ENCODE measurements around the gene PCYT1A.
A peak's percentile ranks its signal among the peaks of the same experiment; 100 is the strongest.
"Not testable (repeated sequence)": the region's sequence is repeated elsewhere in the genome, so short reads cannot be mapped to it uniquely, and the experiment has no call there.

Gene PCYT1A

DNA sequence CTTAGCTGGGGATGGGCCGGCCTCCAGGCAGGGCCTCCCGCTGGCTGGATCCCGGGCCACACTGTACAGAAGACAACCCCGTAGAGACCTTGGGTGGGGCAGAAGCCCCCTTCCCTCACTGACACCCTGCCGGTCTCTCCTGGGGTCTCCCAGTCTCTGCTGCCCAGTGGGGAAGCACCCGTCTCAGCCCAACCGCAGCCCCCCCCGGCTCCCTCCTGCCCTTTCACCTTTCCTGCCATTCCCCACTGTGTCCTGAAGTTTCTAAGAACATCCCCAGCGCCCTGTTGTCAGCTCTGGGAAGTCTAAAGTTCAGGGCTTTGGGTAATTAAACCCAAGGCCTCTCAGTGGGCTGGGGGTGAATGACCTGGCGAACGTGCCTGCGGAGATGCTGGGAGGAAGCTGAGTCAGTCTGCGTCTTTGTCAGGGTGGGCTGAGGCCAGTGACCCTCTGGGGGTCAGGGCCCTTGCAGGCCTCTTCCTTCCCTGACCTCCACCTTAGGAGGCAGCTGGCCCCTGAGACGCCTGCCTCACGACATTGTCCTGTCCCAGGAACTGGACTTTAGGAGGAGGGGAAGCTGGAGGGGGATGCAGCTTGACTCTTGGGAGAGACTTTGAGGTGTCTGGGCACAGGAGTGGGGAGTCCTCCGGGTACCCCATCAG lies 72.6 kb downstream of the PCYT1A start:
- DNase-seq (ENCODE audit: low read depth): no peak

DNA sequence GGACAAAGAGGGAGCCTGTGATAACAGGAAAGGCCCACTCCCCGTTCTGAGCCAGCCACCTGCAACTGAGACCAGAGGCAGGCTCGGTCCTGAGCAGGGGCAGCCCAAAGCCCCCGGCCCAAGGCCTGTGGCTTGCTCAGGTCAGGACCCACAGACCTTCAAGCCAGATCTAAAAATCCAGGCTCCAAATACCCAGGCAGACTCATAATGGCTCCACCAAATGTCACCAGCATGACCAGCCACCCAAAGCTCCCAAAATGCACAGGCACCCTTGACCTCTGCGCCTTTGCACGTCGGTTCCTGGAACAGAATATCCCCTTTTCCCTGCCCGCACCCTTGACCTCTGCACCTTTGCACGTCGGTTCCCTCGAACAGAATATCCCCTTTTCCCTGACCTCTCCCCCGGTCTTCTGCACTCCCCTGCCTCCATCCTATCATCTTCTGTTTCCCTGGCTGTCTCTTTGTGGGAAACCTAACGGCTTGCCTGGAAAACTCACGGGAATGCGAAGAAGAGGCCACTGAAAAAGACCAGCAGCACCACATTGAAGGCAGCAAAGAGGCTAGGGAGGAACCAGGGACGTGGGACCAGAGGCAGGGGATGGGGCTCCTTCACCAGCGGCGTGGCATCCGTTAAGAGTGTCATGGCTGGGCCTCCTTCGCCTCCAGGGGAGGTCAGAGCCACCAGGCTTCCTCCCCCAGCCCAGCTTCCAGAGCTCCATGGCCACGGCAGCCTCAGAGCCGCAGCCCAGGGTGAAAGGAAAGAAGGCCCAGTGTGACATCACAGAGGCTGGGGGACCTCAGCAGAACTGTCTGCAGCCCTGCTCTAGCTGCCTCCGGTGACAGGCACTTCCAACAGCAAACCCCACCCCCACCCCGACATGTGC lies 76.6 kb downstream of the PCYT1A start, which contains the start of gene ZDHHC19:
Gene ZDHHC19, minus strand, starts transcription at position 728 of the 884 bp plus-strand sequence. Its CDS starts 85 bp downstream, at position 643.
- DNase-seq (ENCODE audit: low read depth): no peak

DNA sequence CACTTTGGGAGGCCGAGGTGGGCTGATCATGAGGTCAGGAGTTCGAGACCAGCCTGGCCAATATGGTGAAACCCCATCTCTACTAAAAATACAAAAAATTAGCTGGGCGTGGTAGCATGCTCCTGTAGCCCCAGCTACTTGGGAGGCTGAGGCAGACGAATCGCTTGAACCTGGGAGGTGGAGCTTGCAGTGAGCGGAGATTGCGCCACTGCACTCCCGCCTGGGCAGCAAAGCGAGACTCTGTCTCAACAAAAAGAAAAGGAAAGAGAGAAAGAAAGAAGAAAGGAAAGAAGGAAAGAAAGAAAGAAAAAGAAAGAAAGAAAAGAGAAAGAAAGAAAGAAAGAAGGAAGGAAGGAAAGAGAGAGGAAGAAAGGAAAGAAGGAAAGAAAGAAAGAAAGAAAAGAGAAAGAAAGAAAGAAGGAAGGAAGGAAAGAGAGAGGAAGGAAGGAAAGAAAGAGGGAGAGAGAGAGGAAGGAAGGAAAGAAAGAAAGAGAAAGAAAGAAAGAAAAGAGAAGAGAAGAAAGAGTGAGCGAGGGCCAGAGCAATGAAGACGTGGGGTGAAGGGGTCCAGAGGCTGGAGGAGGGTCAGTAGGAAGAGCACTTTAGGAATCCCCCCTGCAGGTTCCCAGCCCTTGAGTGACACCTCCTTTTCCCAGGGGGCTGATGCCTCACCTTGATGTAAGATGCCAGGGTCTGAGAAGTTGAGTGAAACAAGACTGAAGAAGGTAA lies 77.4 kb downstream of the PCYT1A start:
- DNase-seq (ENCODE audit: low read depth): not testable (repeated sequence)

DNA sequence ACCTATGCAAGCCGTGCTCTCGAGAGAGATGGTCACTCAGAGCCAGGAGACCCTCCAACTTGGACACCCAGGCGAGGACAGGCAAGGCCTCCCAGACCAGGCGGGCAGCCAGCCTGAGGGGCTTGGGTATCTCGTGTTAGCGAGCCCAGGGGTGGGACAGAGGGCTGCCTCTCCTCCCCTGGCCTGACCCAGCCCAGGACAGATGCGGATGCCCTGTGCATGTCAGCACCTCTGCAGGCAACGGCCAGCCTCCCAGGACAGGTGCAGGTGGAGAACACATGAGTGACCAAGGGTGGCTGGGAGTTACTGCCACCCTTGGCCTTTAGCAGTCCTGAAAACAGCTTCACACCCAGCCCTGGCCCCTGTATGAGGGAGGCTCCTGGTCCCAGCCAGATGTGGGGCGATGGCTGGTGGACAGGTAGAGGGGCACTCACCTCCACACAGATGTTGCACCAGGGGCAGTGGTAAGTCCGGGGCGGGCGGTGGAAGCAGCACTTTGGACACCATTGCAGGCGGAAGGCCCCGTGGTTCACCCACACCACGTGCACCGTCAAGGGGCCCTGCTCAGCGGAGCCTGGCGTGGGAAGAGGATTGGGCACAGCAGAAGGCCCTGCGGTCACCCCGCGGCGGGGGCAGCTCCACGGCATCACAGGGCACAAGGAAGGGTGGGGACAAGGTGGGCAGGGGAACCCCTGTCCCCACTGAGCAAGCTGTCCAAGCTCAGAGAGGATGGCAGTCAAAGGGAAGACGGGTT lies 78.4 kb downstream of the PCYT1A start:
- no peak for DNase-seq (ENCODE audit: low read depth)

DNA sequence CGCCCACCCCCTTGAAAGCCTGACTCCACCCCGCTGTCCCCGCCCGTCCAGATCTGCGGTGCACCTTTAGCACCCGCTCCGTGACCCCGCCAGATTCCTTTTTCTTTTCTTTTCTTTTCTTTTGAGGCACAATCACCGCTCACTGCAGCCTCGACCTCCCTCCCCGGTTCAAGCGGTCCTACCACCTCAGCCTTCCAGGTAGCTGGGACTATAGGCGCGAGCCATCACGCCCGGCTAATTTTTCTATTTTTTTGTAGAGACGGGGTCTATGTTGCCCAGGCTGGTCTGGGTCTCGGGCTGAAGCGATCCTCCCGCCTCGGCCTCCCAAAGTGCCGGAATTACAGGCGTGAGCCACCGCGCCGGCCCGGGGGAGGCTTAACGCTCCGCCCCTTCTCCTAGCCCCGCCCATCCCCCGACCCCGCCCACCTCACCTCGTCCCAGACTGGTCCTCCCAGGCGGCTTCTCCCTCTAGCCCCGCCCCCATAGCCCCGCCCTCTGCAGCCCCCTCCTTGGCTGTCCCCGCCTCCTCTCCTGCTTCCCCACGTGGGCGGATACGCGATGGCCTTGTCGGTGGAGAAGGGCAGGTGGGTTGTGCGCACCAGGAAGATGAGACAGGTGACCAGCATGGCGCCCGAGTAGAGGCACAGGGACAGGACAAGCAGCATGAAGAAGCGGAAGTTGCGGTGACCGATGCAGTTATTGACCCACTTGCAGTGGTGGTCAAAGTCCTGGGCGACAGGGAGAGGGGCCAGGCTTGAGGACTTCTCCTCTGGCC lies 79.5 kb downstream of the PCYT1A start:
- no peak for DNase-seq (ENCODE audit: low read depth)

DNA sequence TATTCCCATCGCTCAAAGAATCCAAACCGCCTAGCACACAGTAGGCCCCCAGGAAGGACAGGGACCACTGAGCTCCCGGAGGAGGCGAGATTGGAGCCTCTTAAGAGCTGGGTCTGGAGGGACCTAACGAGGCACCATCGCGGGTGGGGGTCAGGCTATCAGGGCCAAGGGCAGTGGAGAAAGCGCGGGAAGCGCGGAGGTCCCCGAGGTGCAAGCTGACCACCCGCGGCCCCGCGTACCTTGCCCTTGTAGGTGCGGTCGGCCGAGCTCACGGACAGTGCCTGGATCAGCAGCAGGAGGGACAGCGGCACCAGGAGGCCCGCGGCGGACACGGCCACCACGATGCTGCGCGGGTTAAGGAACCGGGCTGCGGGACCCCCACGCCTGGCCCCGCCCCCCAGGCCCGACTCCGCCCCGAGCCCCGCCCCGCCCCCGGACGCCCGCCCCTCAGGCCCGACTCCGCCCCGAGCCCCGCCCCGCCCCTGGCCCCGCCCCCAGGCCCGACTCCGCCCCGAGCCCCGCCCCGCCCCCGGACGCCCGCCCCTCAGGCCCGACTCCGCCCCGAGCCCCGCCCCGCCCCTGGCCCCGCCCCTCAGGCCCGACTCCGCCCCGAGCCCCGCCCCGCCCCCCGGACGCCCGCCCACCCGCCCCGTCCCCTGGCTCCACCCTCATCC lies 80.2 kb downstream of the PCYT1A start:
- no peak for DNase-seq (ENCODE audit: low read depth)

DNA sequence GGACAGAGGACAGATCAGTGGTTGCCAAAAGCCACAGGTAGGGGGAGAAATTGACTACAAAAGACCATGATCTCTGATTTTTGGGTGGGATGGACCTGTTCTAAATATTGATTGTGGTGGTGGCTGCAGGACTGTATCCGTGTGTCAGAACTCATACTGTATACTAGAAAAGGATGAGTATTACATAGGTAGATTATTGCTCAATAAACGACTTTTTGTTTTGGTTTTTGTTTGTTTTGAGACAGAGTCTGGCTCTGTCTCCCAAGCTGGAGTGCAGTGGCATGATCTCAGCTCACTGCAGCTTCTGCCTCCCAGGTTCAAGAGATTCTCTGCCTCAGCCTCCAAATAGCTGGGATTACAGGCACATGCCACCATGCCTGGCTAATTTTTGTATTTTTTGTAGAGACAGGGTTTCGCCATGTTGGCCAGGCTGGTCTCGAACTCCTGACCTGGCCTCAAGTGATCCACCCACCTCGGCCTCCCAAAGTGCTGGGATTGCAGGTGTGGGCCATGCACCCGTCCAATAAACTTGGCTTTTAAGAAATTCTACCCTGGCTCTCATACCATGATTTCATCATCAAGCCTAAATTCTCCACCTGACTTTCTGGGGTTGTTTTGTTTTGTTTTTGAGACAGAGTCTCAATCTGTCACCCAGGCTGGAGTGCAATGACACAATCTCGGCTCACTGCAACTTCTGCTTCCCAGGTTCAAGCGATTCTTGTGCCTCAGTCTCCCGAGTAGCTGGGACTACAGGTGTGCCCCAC lies 81.9 kb downstream of the PCYT1A start:
- not testable (repeated sequence) for DNase-seq (ENCODE audit: low read depth)

DNA sequence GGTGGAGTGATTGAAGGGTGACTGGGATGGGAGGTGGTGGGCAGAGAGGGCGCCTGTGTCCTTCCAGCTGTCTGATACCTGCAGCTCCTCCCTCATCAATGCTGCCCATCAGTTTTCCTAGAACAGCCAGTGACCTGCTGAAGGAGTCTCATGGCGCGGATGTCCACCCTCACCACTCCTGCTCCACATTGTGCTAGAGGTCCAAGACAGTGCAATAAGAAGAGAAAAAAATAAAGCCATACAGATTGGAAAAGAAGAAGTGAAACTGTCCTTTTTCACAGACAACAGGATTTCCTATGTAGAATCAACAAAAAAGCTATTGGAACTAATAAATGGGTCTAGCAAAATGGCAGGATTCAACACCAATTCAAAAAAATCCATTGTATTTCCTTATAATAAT lies 83.7 kb downstream of the PCYT1A start:
- DNase-seq (ENCODE audit: low read depth): no peak

DNA sequence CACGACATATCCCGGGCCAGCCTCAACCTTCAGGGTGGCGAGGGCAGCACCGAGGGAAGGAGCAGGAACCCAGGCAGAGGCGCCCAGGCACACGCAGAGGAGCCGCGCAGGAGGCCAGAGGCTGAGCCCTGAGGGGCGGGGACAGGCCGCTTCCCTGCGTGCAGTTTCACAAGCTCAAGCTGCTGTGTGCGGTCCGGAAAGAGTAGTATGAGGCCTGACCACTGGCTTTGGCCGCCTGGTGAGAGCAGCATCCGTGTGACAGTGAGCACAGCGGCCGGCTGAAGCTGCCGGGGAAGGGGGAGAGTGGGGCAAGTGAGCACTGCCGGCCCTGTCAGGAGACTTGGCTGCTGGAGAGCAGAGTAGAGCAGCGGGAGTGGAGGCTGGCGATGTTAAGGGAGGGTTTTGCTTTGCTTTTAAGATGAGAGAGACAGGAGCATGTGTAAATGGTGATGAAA lies 85.0 kb downstream of the PCYT1A start:
- DNase-seq (ENCODE audit: low read depth): peak; percentile 46

DNA sequence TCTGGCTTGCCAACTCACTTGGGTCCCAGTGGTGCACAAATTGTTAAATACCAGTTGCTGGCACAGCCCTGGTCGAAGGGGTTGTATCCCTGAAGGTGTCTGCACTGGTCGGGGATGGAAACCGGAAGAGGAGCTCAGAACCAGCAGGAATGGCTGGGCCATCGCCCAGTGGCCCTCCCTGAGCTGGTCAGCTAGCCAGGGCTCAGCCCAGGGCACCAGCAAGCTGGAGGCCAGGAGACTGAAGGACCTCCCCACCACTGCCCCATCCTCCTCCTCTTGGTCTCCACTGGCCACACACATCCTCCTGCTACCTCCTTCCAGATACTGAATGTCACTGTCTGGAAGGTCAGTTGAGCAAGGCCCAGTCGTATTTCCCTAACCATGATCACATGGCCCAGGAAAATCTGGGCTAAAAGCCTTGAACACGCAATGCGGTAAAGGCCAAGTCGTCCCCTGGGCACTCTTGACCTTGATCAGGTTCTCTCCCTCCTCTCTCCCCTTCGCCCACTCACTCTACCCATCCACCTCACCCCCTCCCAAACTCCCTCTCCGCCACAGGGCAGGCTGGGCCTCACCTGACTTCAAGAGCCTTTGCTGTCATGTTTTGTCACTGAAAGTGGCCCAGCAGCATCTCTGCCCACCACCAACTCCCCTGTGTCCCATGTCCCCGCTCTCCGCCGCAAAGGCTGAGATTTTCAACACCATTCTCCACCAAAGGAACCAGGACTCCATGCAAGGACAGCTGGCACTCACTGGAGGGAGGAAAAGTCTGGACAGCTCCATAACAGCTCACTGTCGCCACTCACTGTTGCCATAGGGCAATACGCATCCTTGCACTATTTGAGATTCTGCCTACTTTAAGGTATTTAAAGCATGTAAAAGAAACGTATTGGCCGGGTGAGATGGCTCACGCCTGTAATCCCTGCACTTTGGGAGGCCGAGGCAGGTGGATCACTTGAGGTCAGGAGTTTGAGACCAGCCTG lies 88.5 kb downstream of the PCYT1A start:
- DNase-seq (ENCODE audit: low read depth): no peak

DNA sequence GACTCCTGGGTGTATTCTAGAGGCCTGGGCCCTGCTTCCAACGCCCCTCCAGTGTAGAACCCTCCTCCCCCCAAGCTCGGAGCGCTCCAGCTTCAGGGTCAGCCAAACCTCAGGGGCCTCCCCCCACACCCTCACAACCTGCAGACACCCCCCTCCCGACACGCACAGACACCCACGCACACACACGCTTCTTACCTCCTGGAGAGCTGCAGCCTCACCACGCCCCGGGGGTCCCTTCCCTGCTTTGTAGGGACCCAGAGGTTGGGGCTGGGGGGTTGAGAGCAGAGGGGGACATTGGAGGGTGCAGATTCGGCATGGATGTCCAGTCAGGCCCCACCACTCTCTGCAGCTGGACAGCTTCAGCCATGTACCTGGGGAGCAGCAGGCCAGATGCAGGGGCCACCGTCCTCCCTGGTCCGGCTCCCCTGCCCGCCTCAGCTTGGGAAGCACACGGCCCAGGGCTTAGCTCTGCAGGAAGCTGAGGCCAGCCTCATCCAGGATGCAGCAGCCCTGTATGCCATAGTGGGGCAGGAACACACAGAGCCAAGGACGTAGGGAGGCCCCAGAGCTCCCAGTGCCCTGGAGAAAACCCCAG lies 89.3 kb downstream of the PCYT1A start:
- no peak for DNase-seq (ENCODE audit: low read depth)

DNA sequence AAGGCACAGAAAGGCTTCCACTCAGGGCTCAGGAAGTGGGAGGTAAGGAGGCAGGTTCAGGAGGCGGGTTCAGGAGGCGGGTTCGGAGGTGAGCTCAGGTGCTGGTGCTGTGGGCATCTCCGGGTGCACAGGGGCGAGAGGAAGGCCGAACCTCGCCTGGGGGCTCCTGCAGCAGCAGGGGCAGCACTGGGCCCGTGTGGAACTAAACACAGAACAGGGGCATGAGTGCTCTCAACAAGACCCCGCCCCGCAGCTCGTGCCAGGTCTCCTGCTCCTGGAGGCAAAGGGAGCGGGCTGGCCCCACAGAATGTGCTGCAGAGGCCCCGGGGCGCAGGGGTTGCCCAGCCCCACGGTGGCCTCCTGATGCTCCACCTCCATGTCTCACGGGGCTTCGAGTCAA lies 90.0 kb downstream of the PCYT1A start:
- no peak for DNase-seq (ENCODE audit: low read depth)

DNA sequence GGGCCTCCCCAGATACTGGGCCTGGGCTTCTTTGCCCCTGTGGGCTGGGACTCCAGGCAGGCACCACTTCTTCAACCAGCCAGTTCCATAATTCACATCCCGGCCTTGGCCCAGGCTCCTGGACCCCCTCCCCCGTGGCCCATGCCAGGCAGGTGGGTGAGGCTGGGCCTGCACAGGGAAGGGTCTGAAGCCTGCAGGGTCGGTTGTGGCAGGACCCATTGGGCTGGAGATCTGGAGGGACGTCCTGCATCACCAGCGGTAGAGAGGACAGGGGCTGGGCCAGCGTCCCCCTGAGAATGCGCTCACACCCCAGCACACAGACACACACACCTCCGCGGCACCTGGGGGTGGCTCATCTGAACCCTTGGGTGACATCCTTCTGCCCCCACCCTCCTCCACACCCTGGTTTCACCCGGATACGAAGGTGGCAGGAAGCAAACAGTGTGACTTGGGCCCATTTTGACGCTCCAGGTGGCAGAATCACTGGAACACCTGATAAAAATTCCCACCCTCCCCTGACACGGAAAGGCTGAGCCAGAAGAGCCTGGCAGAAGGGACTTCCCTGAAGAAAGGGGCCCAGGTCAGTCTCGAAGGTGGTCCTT lies 91.8 kb downstream of the PCYT1A start:
- DNase-seq (ENCODE audit: low read depth): no peak

DNA sequence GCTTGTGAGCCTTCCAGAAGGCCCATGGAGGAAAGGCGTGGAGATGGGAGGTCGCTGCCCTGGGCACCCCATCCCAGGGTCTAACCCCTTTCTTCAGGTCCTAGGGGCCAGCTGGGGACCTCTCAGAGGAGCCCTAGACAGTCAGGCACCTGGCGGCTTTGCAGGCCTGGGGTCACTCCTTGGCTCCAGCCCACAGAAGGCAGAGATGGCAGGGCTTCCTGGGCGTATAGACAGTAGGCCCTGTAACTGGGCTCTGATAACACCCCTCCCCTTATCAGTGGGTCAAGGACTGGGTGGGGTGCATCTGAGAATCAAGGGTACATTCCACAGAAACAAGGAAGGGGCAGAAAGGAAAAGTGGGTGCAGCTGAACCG lies 93.0 kb downstream of the PCYT1A start:
- DNase-seq (ENCODE audit: low read depth): no peak

DNA sequence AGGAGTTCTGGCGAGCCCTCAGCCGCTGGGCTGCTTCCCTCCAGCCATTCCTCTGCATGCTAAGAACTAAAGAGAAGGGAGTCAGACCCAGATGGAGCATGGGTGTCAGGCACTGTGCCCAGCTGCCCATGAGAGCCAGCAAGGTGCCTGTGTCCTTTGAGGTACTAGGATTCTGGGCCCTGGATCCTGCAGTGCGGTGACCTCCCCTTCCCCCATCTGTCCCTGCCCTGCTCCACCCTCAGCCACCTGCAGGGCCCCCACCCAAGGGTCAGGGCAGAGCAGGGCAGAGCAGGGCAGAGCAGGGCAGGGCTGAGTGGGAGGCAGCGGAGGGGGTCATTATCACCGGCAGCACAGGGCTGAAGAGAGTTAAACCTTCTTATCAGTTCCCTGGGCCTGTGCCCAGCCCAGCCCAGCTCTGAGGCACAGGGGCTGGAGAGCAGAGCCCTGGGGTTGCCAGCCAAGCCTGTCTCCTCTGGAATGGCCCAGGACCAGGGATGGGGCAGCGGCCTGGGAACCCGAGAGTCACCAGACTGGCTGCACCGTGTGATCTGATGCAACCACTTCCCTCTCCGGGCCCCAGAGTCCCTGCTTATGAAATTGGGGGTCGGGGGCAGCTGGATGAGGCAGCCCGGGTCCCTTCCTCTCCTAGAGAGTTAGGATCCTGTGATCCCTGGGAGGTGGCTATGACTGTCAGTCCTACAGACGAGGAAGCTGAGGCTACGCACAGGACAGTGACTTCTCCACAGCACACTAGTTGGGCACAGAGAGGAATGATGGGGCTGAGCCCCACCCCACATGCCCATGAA lies 93.6 kb downstream of the PCYT1A start:
- DNase-seq (ENCODE audit: low read depth): no peak

DNA sequence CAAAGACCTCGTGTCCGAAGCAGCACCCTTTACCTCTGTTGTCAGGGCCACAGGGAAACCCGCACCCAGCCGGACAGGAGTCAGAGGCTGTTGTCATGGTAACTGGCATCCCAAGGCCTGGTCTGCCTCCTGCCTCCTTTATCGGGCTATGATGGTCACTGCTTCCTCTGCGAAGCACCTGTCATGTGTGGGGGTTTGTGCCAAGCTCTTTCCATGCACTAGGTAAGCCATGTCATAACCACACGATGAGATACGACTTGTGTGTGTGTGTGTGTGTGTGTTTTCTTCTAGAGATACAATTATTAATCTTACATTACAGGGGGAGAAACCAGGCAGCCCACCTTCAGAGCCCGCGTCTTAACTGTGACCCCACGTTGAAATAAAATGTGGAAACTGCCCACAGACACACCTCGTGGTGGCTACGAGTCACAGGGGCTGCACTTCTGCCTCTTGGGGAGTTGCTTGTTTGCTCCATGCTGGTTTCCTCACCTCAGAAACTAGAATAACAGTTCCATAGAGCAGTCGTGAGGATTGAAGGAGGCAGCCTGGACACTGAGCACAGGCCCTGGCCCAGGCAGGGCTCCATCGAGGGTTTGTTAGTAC lies 94.3 kb downstream of the PCYT1A start:
- no peak for DNase-seq (ENCODE audit: low read depth)
